Fibroblast of lung (primary cell): ENCODE results near the gene PSMB11.

ENCODE experiments used
- CTCF ChIP-seq, 2 donors: IDR thresholded peaks in 1 of 2; conservative IDR thresholded peaks in 1 of 2; 1 replicate in 1 of 2; 2 replicates in 1 of 2; pipeline ENCODE4 v1.5.1; 2011 to 2012; ENCODE audit warnings: low read length in 2 of 2, control low read depth in 1 of 2, inconsistent platforms in 1 of 2, low read depth in 1 of 2, mild to moderate bottlenecking in 1 of 2
- EZH2 ChIP-seq: IDR thresholded peaks from 2 replicates; pipeline ENCODE4 v1.5.1; 2012; ENCODE audit warnings: low read length, control low read depth, mild to moderate bottlenecking; ENCODE audit errors: missing control alignments

DNA sequence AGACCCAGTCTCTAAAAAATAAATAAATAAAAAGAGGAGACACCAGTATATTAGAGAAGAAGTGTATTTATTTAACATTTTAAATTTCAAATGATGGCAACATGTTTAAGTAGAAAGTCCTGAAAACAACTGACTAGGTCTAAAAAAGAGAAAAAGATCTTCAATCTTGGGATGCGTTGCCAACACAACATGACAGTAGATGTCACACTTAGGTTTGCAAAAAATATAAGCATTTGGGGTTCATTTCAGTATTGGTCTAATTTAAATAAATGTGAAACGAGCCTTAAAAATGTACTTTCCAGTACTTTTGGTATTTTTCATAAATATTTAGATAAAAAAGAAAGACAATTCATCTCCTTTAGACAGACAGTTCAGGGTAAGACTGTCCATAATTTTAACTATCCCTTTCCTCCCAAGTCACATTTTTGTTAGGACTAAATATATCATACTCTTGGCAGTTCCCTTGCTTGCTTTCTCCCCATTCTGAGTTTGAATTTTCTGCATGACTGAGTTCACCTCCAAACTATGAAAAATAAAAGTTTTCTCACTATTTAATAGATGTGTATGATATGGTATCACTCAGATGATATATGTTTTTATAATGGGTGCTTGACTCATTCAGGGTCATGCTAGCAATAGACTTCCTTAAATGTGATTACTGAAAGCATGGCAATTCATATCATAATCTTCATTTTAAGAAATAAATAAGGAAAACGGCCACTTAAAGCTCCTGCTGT is 36.4 kb upstream of the PSMB11 start:
- TF ChIP-seq CTCF (conservative IDR thresholded peaks at IDR 0.05 in 1 of 2, IDR thresholded peaks at IDR 0.05 in 1 of 2; ENCODE audit: low read depth in 1 of 2, low read length in 2 of 2): no peak
- no peak for TF ChIP-seq EZH2
